HepG2 (cell line): ENCODE results near the gene TOMM6. TPM values are rescaled to one million over a fixed set of nuclear protein-coding genes. Genes with fewer than 3 reads are reported as not detected.

Experiments used
- ASH2L ChIP-seq: fragments of 300-600, 200-600 bp; sonication (generic); IDR thresholded peaks from 2 replicates; pipeline ENCODE4 v1.7.0; 2017; ENCODE audit warnings: low read depth, mild to moderate bottlenecking, moderate library complexity, mixed read lengths, low read length; ENCODE audit not compliant: insufficient read length
- BRCA1 ChIP-seq: sonication (generic); formaldehyde crosslinking; IDR thresholded peaks from 2 replicates; pipeline ENCODE4 v1.4.0; 2020; ENCODE audit warnings: missing genetic modification reagents
- CENPX ChIP-seq: sonication (generic); formaldehyde crosslinking; IDR thresholded peaks from 2 replicates; pipeline ENCODE4 v1.9.0; 2021; ENCODE audit warnings: mild to moderate bottlenecking, missing genetic modification reagents, moderate library complexity
- GATA4 ChIP-seq: sonication (generic); IDR thresholded peaks from 2 replicates; pipeline ENCODE4 v1.6.1; 2016; ENCODE audit warnings: antibody characterized with exemption, low read depth, borderline replicate concordance
- KAT8 ChIP-seq: IDR thresholded peaks from 2 replicates; pipeline ENCODE4 v1.6.1; 2016; ENCODE audit warnings: missing genetic modification reagents, missing compliant biosample characterization
- MEIS2 ChIP-seq: sonication (generic); formaldehyde crosslinking; IDR thresholded peaks from 2 replicates; pipeline ENCODE4 v1.9.0; 2021; ENCODE audit warnings: mild to moderate bottlenecking, missing genetic modification reagents
- MIER3 ChIP-seq: IDR thresholded peaks from 2 replicates; pipeline ENCODE4 v1.6.1; 2016; ENCODE audit warnings: missing compliant biosample characterization, borderline replicate concordance
- NR2F2 ChIP-seq: IDR thresholded peaks from 2 replicates; pipeline ENCODE4 v1.6.1; 2012; ENCODE audit warnings: low read depth, inconsistent platforms, borderline replicate concordance
- SATB2 ChIP-seq: sonication (generic); formaldehyde crosslinking; IDR thresholded peaks from 2 replicates; pipeline ENCODE4 v1.5.0; 2020; ENCODE audit warnings: missing genetic modification reagents
- ZBTB38 ChIP-seq: sonication (generic); formaldehyde crosslinking; IDR thresholded peaks from 2 replicates; pipeline ENCODE4 v1.5.1; 2020; ENCODE audit warnings: mild to moderate bottlenecking, missing genetic modification reagents
- ZNF292 ChIP-seq: sonication (generic); formaldehyde crosslinking; IDR thresholded peaks from 2 replicates; pipeline ENCODE4 v1.8.1; 2022; ENCODE audit warnings: mild to moderate bottlenecking, low read depth, missing genetic modification reagents, borderline replicate concordance
- ZNF792 ChIP-seq: IDR thresholded peaks from 2 replicates; pipeline ENCODE4 v1.6.1; 2016
- ZNF83 ChIP-seq: sonication (generic); formaldehyde crosslinking; IDR thresholded peaks from 2 replicates; pipeline ENCODE4 v1.4.0; 2020; ENCODE audit warnings: missing genetic modification reagents, mild to moderate bottlenecking, borderline replicate concordance
- polyA plus RNA-seq, 8 experiments: library from polyadenylated mRNA; depleted of rRNA in 3 of 8; stranded (reverse) in 7 of 8; unstranded in 1 of 8; fragments of >200 nt; fragmentation: Illumina TruSeq in 4 of 8; extraction: Trizol in 4 of 8; gene quantifications; 2 replicates each; pipeline versions ENCODE4 v1.2.1 to v1.2.3, GENCODE V29; 2011 to 2016; ENCODE audit warnings: low read depth in 4 of 8, missing spikeins in 1 of 8, mixed read lengths in 1 of 8; ENCODE audit not compliant: insufficient read depth in 1 of 8
- total RNA-seq, 5 experiments: library from RNA; depleted of rRNA; stranded (reverse); fragments of >200 nt; fragmentation: Illumina TruSeq; extraction: Trizol; gene quantifications; 2 replicates each; pipeline ENCODE4 v1.2.3, GENCODE V29; 2016; ENCODE audit warnings: low read depth in 1 of 5
- TF ChIP-seq, protein P1 (sequence below): sonication (generic); formaldehyde crosslinking; IDR thresholded peaks from 2 replicates; pipeline ENCODE4 v1.4.0; 2020; ENCODE audit warnings: missing genetic modification reagents, borderline replicate concordance
- TF ChIP-seq, protein P2 (sequence below): sonication (generic); formaldehyde crosslinking; IDR thresholded peaks from 2 replicates; pipeline ENCODE4 v1.8.1; 2023; ENCODE audit warnings: missing genetic modification reagents, mild to moderate bottlenecking, borderline replicate concordance
- TF ChIP-seq, protein P3 (sequence below): sonication (generic); formaldehyde crosslinking; IDR thresholded peaks from 2 replicates; pipeline ENCODE4 v1.8.0; 2022; ENCODE audit warnings: mild to moderate bottlenecking, missing genetic modification reagents, borderline replicate concordance
- TF ChIP-seq, protein P4 (sequence below): sonication (generic); formaldehyde crosslinking; IDR thresholded peaks from 2 replicates; pipeline ENCODE4; 2020; ENCODE audit warnings: missing genetic modification reagents, mild to moderate bottlenecking, borderline replicate concordance
- TF ChIP-seq, protein P5 (sequence below): sonication (generic); formaldehyde crosslinking; IDR thresholded peaks from 2 replicates; pipeline ENCODE4 v1.8.0; 2022; ENCODE audit warnings: missing genetic modification reagents, mild to moderate bottlenecking, moderate library complexity, borderline replicate concordance

The TOMM6 gene
- total and polyA plus RNA-seq, 2 of the 13 experiments (the other 11 are each of a cell fraction or from before 2014, with no cell fraction given) = 320 to 321 TPM

DNA sequence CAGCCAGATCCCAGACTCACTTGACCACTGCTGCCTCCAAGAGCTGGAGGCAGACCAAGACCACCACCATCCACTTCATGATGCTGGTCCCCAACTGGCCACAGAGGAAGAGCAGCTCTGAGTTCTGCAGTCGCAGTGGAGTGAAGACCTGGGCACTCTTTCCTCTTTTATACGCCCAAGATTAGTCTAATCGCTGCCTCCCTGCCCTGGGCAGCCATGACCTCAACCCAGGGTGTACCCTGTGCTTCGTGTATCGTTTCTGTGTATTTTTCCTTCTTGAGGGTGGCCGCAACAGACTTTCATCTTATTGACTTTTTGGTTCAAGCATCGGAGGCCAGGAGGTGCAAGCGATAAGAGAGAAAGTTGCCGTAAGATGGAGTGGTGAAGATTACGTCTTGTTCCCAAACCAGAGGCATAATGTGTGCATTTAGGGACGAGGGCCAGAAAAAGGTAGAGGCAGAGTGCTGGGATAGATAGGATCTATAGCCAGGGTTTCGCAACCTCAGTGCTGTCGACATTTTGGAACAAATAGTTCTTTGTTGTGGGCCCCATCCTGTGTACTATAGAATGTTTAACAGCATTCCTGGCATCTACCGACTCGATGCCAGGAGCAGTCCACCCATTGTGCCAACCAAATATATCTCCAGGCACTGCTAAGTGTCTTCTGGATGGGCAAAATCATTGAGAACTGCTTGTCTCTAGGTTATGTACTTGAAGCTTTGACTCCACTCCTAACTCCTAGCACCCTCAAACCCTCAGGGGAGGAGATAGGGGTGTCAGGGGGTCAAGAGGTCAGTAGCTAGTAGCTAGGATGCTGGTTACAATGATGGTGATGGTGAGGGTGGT lies 40.0 kb upstream of the TOMM6 start, which contains the start of gene PGC (continued):
- TF ChIP-seq, protein P1, sequence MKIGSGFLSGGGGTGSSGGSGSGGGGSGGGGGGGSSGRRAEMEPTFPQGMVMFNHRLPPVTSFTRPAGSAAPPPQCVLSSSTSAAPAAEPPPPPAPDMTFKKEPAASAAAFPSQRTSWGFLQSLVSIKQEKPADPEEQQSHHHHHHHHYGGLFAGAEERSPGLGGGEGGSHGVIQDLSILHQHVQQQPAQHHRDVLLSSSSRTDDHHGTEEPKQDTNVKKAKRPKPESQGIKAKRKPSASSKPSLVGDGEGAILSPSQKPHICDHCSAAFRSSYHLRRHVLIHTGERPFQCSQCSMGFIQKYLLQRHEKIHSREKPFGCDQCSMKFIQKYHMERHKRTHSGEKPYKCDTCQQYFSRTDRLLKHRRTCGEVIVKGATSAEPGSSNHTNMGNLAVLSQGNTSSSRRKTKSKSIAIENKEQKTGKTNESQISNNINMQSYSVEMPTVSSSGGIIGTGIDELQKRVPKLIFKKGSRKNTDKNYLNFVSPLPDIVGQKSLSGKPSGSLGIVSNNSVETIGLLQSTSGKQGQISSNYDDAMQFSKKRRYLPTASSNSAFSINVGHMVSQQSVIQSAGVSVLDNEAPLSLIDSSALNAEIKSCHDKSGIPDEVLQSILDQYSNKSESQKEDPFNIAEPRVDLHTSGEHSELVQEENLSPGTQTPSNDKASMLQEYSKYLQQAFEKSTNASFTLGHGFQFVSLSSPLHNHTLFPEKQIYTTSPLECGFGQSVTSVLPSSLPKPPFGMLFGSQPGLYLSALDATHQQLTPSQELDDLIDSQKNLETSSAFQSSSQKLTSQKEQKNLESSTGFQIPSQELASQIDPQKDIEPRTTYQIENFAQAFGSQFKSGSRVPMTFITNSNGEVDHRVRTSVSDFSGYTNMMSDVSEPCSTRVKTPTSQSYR (CRISPR knock-in tag) = peak; percentile 63; the same call in 1 of the 2 replicates
- peak; percentile 79; the same call in 1 of the 2 replicates for TF ChIP-seq NR2F2
- peak; percentile 98 for TF ChIP-seq GATA4
- peak; percentile 22; the same call in 1 of the 2 replicates for TF ChIP-seq ZBTB38 (CRISPR knock-in tag)
- TF ChIP-seq ZNF83 = no peak
- TF ChIP-seq, protein P2, sequence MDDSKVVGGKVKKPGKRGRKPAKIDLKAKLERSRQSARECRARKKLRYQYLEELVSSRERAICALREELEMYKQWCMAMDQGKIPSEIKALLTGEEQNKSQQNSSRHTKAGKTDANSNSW (CRISPR knock-in tag) = no peak
- TF ChIP-seq MEIS2 (CRISPR knock-in tag) = peak; percentile 64; the same call in 1 of the 2 replicates
- TF ChIP-seq ZNF792 = peak; percentile 57; the same call in 1 of the 2 replicates
- TF ChIP-seq ZNF292 (CRISPR knock-in tag) = peak; percentile 51; the same call in 1 of the 2 replicates
- TF ChIP-seq, protein P3, sequence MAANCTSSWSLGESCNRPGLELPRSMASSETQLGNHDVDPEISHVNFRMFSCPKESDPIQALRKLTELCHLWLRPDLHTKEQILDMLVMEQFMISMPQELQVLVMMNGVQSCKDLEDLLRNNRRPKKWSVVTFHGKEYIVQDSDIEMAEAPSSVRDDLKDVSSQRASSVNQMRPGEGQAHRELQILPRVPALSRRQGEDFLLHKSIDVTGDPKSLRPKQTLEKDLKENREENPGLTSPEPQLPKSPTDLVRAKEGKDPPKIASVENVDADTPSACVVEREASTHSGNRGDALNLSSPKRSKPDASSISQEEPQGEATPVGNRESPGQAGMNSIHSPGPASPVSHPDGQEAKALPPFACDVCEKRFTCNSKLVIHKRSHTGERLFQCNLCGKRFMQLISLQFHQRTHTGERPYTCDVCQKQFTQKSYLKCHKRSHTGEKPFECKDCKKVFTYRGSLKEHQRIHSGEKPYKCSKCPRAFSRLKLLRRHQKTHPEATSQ = peak; percentile 98
- peak; percentile 74; the same call in 1 of the 2 replicates for TF ChIP-seq KAT8
- TF ChIP-seq BRCA1 (CRISPR knock-in tag) = no peak
- TF ChIP-seq, protein P4, sequence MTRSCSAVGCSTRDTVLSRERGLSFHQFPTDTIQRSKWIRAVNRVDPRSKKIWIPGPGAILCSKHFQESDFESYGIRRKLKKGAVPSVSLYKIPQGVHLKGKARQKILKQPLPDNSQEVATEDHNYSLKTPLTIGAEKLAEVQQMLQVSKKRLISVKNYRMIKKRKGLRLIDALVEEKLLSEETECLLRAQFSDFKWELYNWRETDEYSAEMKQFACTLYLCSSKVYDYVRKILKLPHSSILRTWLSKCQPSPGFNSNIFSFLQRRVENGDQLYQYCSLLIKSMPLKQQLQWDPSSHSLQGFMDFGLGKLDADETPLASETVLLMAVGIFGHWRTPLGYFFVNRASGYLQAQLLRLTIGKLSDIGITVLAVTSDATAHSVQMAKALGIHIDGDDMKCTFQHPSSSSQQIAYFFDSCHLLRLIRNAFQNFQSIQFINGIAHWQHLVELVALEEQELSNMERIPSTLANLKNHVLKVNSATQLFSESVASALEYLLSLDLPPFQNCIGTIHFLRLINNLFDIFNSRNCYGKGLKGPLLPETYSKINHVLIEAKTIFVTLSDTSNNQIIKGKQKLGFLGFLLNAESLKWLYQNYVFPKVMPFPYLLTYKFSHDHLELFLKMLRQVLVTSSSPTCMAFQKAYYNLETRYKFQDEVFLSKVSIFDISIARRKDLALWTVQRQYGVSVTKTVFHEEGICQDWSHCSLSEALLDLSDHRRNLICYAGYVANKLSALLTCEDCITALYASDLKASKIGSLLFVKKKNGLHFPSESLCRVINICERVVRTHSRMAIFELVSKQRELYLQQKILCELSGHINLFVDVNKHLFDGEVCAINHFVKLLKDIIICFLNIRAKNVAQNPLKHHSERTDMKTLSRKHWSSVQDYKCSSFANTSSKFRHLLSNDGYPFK (CRISPR knock-in tag) = 0 out of 2 replicates have a peak, but pooled peaks have one; percentile 4
- no peak for TF ChIP-seq SATB2 (CRISPR knock-in tag)
- no peak for TF ChIP-seq CENPX (CRISPR knock-in tag)
- TF ChIP-seq, protein P5, sequence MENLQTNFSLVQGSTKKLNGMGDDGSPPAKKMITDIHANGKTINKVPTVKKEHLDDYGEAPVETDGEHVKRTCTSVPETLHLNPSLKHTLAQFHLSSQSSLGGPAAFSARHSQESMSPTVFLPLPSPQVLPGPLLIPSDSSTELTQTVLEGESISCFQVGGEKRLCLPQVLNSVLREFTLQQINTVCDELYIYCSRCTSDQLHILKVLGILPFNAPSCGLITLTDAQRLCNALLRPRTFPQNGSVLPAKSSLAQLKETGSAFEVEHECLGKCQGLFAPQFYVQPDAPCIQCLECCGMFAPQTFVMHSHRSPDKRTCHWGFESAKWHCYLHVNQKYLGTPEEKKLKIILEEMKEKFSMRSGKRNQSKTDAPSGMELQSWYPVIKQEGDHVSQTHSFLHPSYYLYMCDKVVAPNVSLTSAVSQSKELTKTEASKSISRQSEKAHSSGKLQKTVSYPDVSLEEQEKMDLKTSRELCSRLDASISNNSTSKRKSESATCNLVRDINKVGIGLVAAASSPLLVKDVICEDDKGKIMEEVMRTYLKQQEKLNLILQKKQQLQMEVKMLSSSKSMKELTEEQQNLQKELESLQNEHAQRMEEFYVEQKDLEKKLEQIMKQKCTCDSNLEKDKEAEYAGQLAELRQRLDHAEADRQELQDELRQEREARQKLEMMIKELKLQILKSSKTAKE (CRISPR knock-in tag) = peak; percentile 60; the same call in 1 of the 2 replicates
- peak; percentile 48; the same call in 1 of the 2 replicates for TF ChIP-seq MIER3 (CRISPR knock-in tag)
- TF ChIP-seq ASH2L = peak; percentile 89
